RWPE2 (cell line): Measurements from ENCODE around the gene ZMIZ1.

Experiments used
- ATAC-seq: fragments of 200-7000 bp; cut with Tn5 transposase; 3 replicates; pipeline ENCODE4 v1.9.1; 2021; ENCODE audit warnings: low read depth
- DNase-seq: peaks from one replicate; pipeline ENCODE4 v3.0.0-alpha.2; 2020; ENCODE audit warnings: low spot score
- H3K27ac ChIP-seq: fragments of 450-650 bp; 2 replicates; pipeline ENCODE4 v1.5.1; 2017; ENCODE audit warnings: mild to moderate bottlenecking; ENCODE audit not compliant: poor library complexity, severe bottlenecking
- H3K27me3 ChIP-seq: fragments of 250-450 bp; sonication (Bioruptor Pico); 2 replicates; pipeline ENCODE4 v1.5.1; 2021; ENCODE audit warnings: mild to moderate bottlenecking, moderate library complexity; ENCODE audit not compliant: insufficient read depth, poor library complexity, severe bottlenecking
- H3K36me3 ChIP-seq: fragments of 250-450 bp; sonication (Bioruptor Pico); 2 replicates; pipeline ENCODE4 v1.5.1; 2020; ENCODE audit warnings: low read depth, mild to moderate bottlenecking, moderate library complexity
- H3K4me1 ChIP-seq: fragments of 250-450 bp; sonication (Bioruptor Pico); 2 replicates; pipeline ENCODE4 v1.5.1; 2021; ENCODE audit warnings: mild to moderate bottlenecking, moderate library complexity; ENCODE audit not compliant: insufficient read depth, poor library complexity, severe bottlenecking
- H3K4me3 ChIP-seq: fragments of 250-450 bp; sonication (Bioruptor Pico); 2 replicates; pipeline ENCODE4 v1.5.1; 2021; ENCODE audit warnings: mild to moderate bottlenecking, moderate library complexity; ENCODE audit not compliant: severe bottlenecking
- H3K9me3 ChIP-seq: fragments of 250-450 bp; sonication (Bioruptor Pico); 2 replicates; pipeline ENCODE4 v1.5.1; 2021; ENCODE audit warnings: mild to moderate bottlenecking, moderate library complexity; ENCODE audit not compliant: severe bottlenecking
- TF ChIP-seq, protein P1 (sequence below): fragments of 450-650 bp; IDR thresholded peaks from one replicate; pipeline ENCODE4 v1.5.1; 2017; ENCODE audit warnings: mild to moderate bottlenecking, moderate library complexity; ENCODE audit not compliant: poor library complexity, severe bottlenecking

Gene ZMIZ1

DNA sequence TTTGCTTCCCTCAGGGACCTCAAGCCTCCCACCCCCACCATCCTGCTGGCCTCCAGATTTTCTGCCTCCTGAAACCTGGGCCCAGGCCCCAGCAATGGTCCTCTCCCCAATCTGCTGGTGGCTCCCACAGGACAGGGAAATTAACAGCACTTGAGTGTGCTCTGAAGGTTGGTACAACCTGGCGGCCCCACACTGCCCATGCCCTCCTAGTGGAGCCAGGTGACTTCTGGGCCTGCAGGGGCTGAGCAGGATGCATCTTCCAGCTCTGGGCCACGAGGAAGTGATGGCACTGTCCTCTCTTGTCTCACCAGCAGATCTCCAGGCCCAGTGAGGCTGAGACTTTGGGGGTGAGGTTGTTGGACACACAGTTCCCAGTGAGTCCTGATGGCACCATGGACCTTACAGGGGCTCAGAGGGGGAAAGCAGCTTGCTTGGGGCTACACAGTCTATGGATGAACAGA, 3.6 kb upstream of the ZMIZ1 start:
- H3K36me3 ChIP-seq = no peaks in the 10 kb centered on the region
- no peak overlapping the region for H3K4me3 ChIP-seq
- no peak for DNase-seq
- TF ChIP-seq, protein P1, sequence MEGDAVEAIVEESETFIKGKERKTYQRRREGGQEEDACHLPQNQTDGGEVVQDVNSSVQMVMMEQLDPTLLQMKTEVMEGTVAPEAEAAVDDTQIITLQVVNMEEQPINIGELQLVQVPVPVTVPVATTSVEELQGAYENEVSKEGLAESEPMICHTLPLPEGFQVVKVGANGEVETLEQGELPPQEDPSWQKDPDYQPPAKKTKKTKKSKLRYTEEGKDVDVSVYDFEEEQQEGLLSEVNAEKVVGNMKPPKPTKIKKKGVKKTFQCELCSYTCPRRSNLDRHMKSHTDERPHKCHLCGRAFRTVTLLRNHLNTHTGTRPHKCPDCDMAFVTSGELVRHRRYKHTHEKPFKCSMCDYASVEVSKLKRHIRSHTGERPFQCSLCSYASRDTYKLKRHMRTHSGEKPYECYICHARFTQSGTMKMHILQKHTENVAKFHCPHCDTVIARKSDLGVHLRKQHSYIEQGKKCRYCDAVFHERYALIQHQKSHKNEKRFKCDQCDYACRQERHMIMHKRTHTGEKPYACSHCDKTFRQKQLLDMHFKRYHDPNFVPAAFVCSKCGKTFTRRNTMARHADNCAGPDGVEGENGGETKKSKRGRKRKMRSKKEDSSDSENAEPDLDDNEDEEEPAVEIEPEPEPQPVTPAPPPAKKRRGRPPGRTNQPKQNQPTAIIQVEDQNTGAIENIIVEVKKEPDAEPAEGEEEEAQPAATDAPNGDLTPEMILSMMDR = no peak
- no peak overlapping the region for H3K27ac ChIP-seq
- H3K27me3 ChIP-seq = no peaks in the 10 kb centered on the region
- no peaks in the 10 kb centered on the region for H3K9me3 ChIP-seq
- H3K4me1 ChIP-seq = no peaks in the 10 kb centered on the region
- no peak for ATAC-seq

DNA sequence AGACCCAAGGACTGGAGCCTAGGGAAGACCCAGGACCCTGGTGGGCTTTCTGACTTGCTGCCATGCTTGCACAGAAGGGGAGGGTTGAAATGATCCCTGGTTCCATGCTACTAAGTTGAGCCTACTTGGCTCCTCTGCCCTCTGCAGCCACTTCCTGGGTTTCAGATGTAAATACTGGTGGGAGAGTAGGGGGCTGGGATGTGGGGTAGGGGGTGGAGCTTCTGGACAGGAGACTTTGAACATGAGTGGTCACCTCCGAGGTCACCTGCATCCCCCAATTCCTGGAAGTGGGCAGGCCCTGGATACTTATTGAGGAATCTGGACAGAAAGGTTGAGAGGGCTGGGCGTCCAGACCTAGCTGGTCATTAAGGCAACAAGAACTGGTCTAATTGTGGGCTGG, 2.9 kb upstream of the ZMIZ1 start:
- TF ChIP-seq, protein P1 = no peak
- Histone ChIP-seq H3K9me3 (no peaks in the 10 kb centered on the region), H3K4me3 (no peak overlapping the region), H3K36me3 (no peaks in the 10 kb centered on the region), H3K27me3 (no peaks in the 10 kb centered on the region), H3K27ac (no peak overlapping the region), H3K4me1 (no peaks in the 10 kb centered on the region)
- no peak for DNase-seq
- ATAC-seq = no peak

DNA sequence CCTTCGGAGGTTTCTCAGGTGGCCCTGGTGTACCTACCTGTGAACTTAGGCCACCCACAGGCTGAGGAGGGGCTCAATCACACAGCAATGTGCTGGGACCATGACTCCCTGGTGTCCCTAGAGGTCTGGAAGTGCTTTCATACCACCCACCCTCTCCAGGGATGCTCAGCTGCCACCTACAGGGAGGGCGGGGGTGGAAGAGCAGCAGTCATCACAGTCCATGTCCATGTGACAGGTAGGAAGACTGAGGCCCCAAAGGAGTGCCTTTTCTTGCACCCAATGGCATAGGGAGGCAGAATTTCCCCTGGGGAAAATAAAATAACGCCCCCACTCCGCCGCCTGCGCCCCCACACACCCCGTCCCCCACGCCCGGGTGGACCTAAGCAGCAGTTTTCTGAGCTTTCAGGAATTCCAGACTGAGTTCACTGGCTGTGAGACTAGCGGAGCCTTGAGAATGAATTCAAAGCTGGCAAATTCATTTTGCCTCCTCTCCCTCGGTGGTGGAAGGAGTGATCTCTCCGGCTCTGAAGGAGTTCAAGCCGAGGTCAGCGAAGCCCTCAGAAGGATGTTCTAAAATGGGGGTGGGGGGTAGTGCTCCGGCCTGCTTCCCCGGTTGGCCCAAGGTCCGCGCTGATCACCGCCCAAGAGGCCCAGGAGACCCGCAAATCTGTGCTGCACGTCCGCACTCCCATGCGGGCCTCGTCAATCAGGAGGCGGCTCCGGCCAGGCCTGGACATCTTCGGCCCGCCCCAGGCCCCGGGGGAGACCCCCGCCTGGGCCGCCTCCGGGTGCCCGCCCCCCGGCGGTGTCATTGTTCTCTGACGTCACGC, 2.1 kb upstream of the ZMIZ1 start:
- DNase-seq = no peak
- TF ChIP-seq, protein P1 = no peak
- no peaks in the 10 kb centered on the region for H3K36me3 ChIP-seq
- no peak for ATAC-seq
- peak overlapping the region; percentile 31 for H3K27ac ChIP-seq
- H3K4me1 ChIP-seq = peaks cover 3% of the 10 kb centered on the region
- H3K9me3 ChIP-seq = no peaks in the 10 kb centered on the region
- no peaks in the 10 kb centered on the region for H3K27me3 ChIP-seq
- H3K4me3 ChIP-seq = peak overlapping the region; percentile 89

DNA sequence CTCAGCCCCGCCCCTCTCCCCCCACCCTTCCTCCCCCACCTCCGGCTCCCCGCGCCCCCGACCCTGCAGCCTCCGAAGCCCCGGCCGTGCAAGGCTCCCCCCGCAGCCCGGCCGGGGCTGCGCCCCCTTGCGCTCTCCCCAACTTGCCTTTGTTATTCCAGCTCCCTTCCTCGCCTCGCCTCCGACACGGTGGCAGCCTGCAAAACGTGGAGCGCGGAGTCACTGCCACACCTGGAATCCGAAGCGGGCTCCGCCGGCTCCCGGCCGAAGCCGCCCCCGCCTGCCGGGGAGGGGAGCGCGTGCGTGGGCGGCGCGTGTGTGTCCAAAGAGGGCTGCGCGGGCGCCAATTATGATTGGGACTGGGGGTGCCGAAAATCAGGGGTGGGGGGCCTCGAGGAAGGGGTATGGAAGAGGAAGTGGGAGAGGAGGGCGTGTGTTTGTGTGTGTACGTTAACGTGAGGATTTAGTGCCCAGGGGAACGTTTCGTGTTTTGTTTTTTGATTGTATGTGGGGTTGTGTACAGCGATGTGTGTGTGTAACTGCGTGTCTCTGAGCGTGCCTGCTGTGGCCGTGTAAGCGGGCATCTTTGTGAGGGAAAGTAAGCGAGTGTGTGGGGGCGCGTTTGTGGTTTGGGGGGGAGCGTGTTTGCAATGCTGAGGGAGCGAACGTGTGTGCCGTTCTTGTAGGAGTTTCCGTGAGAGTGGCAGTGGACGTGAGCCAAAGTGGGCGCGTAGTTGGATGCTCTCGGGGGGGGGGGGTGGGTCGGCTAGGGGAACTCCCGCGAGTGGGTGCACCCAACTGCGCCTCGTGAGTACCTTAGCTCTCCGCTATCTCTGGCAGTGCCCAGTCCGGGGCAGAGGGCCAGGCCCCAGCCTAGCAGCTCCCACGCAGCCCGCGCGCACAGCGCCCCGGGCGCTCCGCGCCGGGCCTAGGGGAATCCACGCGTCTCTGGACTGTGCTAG, 1.2 kb upstream of the ZMIZ1 start:
- no peaks in the 10 kb centered on the region for H3K9me3 ChIP-seq
- H3K4me3 ChIP-seq = peak overlapping the region; percentile 89
- peak overlapping the region; percentile 84 for H3K27ac ChIP-seq
- H3K36me3 ChIP-seq = no peaks in the 10 kb centered on the region
- DNase-seq = no peak
- H3K4me1 ChIP-seq = peaks cover 11% of the 10 kb centered on the region
- TF ChIP-seq, protein P1 = no peak
- no peaks in the 10 kb centered on the region for H3K27me3 ChIP-seq
- ATAC-seq = no peak
